Fibroblast of gingiva (primary cell): Measurements from ENCODE around the gene CFAP68.
"Not testable (repeated sequence)": the region's sequence is repeated elsewhere in the genome, so short reads cannot be mapped to it uniquely, and the experiment has no call there.

ENCODE experiments used
- DNase-seq: peaks from one replicate; pipeline ENCODE4 v3.0.0-alpha.2; 2011; ENCODE audit warnings: low read depth

CFAP68 gene

DNA sequence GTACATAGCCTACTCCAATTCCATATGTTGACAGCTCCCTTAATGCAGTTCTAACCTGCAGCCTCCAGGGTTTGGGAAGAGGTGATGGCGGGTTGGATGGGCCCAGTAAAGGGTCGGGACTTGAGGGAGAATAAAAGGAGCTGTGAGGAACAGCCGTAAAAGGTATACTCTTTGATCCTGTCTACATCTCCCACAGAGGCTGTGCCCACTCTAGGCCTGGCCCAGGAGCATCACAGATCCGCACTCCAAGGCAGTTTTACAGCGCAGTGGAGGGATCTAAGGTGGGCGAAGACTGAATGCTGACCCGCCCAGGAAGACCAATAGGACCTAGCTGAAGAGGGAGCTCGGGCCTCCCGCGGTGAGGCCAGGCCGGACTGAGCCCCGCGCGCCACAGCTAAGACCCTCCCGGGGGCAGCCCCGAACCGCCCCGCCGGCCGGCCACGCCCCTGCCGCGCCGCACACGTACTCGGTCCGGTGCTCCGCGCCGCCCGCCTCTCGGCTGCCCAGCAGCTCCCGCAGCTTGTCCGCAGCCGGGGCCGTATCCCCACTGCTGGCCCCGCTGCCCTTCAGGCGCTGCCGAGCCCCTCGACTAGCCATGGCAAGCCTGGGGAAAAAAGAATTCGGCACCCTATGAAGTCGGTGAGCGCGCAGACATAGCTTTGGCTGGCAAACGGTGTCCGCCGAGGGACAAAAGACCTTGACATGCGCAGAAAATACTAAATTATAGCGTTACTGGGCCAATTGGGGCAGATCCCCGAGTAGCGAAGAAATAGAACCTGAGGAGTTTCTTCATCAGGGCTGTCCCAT, 8.3 kb upstream of the CFAP68 start, which contains the start of gene ALG9:
ALG9 (minus strand) TSS at position 696 of the 807 bp plus-strand sequence; CDS start at position 597, 99 bp downstream.
- DNase-seq = peak; percentile 88

DNA sequence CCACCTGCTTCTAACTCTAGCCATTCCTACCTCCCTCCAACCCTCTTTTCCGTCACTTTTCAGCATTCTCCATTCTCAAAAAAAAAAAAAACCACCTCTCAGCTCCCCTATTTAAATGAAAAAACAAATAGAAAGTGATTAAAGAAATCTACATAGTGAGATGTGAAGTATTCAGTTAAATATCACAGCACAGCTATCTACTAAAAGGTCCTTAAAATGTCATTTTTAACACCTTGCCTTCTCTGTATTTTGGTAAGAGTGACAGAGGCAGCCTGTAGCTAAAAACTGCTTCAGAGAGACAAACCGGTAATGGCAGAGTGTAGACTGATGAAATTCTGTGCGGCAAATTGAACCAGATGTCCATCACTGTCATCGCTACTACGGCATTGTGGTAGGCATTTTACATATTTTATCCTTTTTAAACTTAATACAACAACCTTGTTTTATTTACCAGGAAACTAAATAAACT, 7.6 kb upstream of the CFAP68 start:
- no peak for DNase-seq

DNA sequence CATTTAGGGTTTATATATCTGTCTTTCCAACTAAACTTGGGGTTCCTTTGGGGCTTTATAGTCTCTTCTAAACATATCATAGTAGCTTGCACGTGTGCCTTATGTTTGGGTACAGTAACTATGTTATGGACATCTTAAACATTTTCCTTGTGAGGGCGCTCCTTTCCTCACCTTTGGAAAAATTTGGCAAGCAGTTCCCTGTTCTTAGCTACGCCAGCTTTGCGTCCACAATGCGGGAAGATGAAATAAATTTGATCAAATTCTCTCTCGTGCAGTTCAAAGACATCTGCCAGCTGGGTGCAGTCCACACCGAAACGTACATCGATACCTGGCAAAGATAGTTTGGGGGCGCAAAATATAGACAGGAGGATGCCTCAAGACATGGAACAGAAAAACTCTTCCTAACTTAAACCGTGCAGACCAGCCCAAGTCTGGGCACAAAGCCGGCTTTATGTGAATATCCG, 924 bp upstream of the CFAP68 start:
- DNase-seq = peak; percentile 1

DNA sequence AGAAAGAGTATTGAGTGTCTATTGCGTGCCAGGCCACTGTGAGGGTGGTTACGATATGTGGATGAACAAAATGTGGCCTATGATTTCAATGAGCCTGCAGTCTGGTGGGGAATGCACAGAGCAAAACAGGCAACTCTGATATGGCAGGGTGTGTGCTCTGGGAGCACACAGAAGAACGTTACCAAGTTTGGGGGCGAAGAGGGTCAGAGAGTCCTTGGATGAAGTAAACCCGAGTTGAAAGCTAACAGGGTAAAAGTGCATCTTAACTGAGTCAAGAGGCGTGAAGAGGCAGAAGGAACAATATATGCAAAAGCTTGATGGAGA, 258 bp downstream of the CFAP68 start:
- no peak for DNase-seq

- DNase-seq = no peak
Measured at GRCh38 chr11:111882202-111882601, 2.9 kb downstream of the CFAP68 start.

GRCh38 chr11:111885053-111885452, 5.7 kb downstream of the CFAP68 start:
- DNase-seq = not testable (repeated sequence)

DNA sequence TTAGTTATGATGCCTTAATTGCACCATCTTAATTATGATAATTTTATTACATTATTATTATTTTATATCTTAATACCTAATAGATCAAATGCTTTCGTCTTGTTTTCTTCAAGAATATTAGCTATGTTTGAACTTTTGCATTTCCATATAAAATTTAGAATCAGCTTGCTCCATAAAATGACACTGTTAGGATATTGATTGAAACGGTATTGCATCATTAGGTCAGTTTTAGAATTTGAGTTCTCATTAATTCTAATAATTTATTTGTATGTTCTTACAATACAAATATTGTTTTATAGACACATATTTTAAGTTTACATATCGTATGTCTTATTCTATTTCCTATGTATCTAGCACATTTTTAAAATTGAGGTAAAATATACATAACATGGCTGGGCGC, 6.7 kb downstream of the CFAP68 start:
- DNase-seq = no peak

GRCh38 chr11:111886844-111887243, 7.5 kb downstream of the CFAP68 start:
- peak; percentile 38 for DNase-seq

GRCh38 chr11:111905411-111905810, 26.1 kb downstream of the CFAP68 start:
- no peak for DNase-seq

GRCh38 chr11:111906680-111907079, 27.3 kb downstream of the CFAP68 start:
- no peak for DNase-seq

DNA sequence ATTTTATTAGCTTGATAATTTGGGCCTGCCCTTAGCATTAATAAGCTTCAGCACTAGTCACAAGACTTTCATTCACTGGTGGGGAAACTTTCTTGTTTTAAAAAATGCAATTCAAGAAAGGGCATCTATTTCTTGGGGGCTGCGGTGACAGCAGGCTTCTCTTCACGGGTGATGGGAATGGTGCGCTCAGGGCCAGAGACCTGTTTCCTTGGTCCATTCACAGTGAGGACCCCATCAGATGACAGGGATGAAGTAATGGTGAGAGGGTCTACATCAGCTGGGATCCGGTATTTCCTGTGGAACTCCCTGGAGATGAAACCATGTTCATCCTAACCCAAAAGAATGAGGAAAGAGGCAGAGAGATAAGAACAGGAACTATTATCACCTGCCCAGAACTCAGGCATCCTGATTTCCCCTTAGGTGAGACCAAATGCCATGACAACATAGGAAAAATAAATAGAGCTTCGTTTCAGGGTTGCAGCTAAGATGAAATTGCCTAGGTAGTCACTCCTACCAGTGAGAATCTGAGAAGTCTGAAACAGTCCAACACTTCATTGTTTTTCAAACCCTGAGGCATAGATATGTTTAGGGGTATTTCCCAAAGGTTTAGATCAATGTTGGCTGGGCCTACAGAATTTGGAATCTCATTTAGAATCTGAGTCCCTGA, 29.4 kb downstream of the CFAP68 start:
- DNase-seq = no peak

- no peak for DNase-seq
Measured at GRCh38 chr11:111909378-111909777, 30.0 kb downstream of the CFAP68 start.

GRCh38 chr11:111910676-111911562, 31.6 kb downstream of the CFAP68 start:
- DNase-seq = no peak

GRCh38 chr11:111911563-111912401, 32.4 kb downstream of the CFAP68 start, which contains the start of gene CRYAB:
TSS of gene CRYAB (minus strand) at chr11:111911770. CDS start at chr11:111911724, 46 bp downstream.
- DNase-seq = peak; percentile 90

DNA sequence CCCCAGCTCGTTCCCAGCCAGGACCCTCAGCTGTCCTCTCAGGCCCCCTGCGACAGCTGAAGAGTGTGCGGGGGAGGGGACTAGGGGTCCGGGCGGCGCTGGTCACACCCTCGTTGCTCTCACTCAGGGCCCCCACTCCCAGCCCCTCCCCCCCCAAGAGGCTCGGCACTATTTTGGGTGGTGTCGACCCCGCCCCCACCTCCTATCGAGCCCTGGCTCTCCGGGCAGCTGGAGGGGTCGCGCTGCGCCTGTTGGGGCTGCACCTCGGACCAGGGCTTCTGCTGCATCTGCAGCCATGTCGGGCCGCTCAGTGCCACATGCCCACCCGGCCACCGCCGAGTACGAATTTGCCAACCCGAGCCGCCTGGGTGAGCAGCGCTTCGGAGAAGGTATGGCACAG, 33.2 kb downstream of the CFAP68 start, which contains the start of gene HSPB2:
HSPB2 (plus strand) TSS at position 200 of the 400 bp plus-strand sequence; CDS start at position 296, 96 bp downstream.
- DNase-seq = no peak

DNA sequence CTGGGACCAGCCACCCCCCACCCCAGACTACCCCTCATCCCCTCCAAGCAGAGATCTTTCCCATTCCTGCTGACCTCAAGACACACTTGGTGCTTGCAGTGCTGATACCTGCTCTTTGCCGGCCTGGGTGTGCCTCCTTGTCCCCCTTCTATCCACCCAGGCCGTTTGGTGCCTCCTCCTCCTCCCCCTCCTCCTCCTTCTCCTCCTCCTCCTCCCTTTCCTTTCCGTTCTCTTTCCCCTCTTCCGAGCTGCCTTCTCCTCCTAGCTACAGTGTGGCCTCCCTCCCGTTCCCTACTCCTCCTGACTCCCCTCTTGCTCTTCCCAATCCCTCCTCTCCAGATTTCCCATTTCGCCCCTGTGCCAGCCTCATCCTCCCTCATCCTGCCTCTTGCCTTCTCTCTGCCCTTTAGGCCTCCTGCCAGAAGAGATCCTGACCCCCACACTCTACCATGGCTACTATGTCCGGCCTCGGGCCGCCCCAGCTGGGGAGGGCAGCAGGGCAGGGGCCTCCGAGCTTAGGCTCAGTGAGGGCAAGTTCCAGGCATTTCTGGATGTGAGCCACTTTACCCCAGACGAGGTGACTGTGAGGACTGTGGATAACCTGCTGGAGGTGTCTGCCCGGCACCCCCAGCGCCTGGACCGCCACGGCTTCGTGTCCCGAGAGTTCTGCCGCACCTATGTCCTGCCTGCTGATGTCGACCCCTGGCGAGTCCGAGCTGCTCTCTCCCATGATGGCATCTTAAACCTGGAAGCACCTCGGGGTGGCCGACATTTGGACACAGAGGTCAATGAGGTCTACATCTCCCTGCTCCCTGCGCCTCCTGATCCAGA, 33.9 kb downstream of the CFAP68 start:
- no peak for DNase-seq

GRCh38 chr11:111913997-111914396, 34.7 kb downstream of the CFAP68 start:
- DNase-seq = peak; percentile 33

- DNase-seq = no peak
Measured at GRCh38 chr11:111916768-111917167, 37.4 kb downstream of the CFAP68 start.

- no peak for DNase-seq
Measured at GRCh38 chr11:111917312-111917711, 38.0 kb downstream of the CFAP68 start.

DNA sequence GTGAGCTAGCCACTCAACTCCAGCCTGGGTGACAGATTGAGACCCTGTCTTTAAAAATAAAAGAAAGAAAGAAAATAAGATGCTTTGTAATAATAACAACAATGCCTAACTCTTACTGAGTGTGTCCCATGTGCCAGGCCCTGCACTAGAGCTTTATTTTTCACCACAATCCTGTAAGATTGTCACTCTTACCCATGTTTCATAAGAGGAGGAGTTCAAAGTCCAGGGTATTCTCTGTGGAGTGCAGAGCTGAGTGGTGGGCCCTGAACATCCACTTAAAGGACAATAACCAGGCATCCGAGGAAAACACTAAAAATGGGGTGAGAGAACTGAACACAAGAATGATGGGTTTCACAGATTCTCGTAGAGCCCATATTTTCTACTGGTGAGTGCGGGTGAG, 38.4 kb downstream of the CFAP68 start:
- no peak for DNase-seq
